ENCODE results near the gene PPP6R1. TPM values are rescaled to one million over a fixed set of nuclear protein-coding genes. Genes with fewer than 3 reads are reported as not detected.
"Not testable (repeated sequence)": the region's sequence is repeated elsewhere in the genome, so short reads cannot be mapped to it uniquely, and the experiment has no call there.

The PPP6R1 gene
- total RNA-seq, 4 donors from 2014 or later = 27.8 to 43.6 (median 35.5) TPM

GRCh38 chr19:55208880-55209692 lies 49.7 kb downstream of the PPP6R1 start, which contains the start of gene PTPRH:
PTPRH (minus strand) TSS chr19:55209501; CDS start chr19:55209433, 68 bp downstream.
- no peak for TF ChIP-seq CTCF (IDR thresholded peaks at IDR 0.05)
- no peak for ATAC-seq (ENCODE audit: low FRiP score)

GRCh38 chr19:55206664-55207500 lies 51.9 kb downstream of the PPP6R1 start:
- DNase-seq (ENCODE audit: low spot score) = peak; percentile 61
- TF ChIP-seq CTCF (IDR thresholded peaks at IDR 0.05) = no peak
- peak; percentile 95 for ATAC-seq (ENCODE audit: low FRiP score)

More at GRCh38 chr19:55208880-55209692, 49.7 kb downstream of the PPP6R1 start, which contains the start of gene PTPRH:
- no peak for DNase-seq (ENCODE audit: low spot score)

- not testable (repeated sequence) for DNase-seq (ENCODE audit: low spot score)
Measured at GRCh38 chr19:55202199-55202598, 56.6 kb downstream of the PPP6R1 start.

GRCh38 chr19:55199620-55200204 lies 59.1 kb downstream of the PPP6R1 start:
- TF ChIP-seq CTCF (IDR thresholded peaks at IDR 0.05) = no peak
- ATAC-seq (ENCODE audit: low FRiP score) (no peak), DNase-seq (ENCODE audit: low spot score) (no peak)

More at GRCh38 chr19:55202199-55202598, 56.6 kb downstream of the PPP6R1 start:
- ATAC-seq (ENCODE audit: low FRiP score) = not testable (repeated sequence)

- no peak for ATAC-seq (ENCODE audit: low FRiP score)
- DNase-seq (ENCODE audit: low spot score) = no peak
- TF ChIP-seq CTCF (IDR thresholded peaks at IDR 0.05) = no peak
Measured at GRCh38 chr19:55198651-55199050, 60.2 kb downstream of the PPP6R1 start.

- ATAC-seq (ENCODE audit: low FRiP score) (no peak), DNase-seq (ENCODE audit: low spot score) (no peak)
- TF ChIP-seq CTCF (IDR thresholded peaks at IDR 0.05) = no peak
Measured at GRCh38 chr19:55197528-55197927, 61.3 kb downstream of the PPP6R1 start.

GRCh38 chr19:55196803-55197202 lies 62.0 kb downstream of the PPP6R1 start:
- ATAC-seq (ENCODE audit: low FRiP score) (no peak), DNase-seq (ENCODE audit: low spot score) (no peak)
- TF ChIP-seq CTCF (IDR thresholded peaks at IDR 0.05) = no peak
